ENCODE results near the gene MAPKAPK2.

Gene MAPKAPK2

DNA sequence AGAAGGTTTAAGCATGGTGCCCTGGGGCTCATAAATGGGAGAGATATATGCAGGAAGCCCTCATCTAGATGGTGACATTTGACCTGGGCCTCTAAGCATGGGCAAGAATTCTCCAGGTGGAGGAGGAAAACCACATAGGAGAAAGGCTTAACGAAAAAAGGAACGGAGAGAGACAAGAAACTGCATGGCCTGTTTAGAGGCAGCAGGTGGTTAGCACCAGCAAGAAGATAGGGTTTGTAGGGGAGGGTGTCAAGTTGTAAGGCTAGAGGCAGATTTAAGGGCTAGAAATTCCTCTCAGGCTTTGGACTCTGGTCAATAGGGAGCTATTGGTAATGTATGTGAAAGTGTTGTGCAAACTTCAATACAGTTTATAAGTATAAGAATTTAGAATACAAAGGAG is 8.2 kb upstream of the MAPKAPK2 start:
- no peaks in the 10 kb centered on the region for H3K27me3 ChIP-seq (ENCODE audit: insufficient read depth, low read depth)
- H3K79me2 ChIP-seq (ENCODE audit: insufficient read depth, low read depth): no peaks in the 10 kb centered on the region
- H2AFZ ChIP-seq (ENCODE audit: low read depth): no peak overlapping the region

DNA sequence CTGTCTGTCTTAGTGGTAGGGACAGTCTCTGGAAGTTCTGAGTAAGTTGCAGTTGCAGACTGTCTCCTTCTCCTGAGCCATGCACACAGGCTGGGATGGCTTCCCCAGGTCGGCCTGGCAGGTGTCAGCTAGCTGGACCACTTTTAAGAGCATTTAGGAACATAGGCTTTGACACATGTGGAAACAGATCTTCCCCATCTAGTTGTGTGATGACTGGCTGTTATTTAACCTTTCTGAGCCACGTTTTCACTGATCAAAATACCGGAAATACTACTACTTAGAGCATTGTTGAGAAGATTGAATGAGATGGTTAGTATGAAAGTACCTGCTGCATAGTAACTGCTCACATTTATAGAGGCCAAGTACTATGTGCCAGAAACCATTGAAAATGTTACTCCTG is 6.2 kb upstream of the MAPKAPK2 start:
- peaks cover 17% of the 10 kb centered on the region for H3K4me1 ChIP-seq (ENCODE audit: low read depth, poor library complexity, severe bottlenecking)
- no peak overlapping the region for H3K4me2 ChIP-seq

More for the DNA sequence above, 8.2 kb upstream of the MAPKAPK2 start:
- Histone ChIP-seq H3K9ac (no peak overlapping the region), H3K4me2 (no peak overlapping the region), H3K27ac (no peak overlapping the region), H3K36me3 (ENCODE audit: insufficient read depth) (no peaks in the 10 kb centered on the region), H3K4me1 (ENCODE audit: low read depth, poor library complexity, severe bottlenecking) (peaks cover 28% of the 10 kb centered on the region), H3K4me3 (IDR thresholded peaks at IDR 0.05; ENCODE audit: insufficient read depth, low read depth, low read length) (no peak overlapping the region), H4K20me1 (ENCODE audit: insufficient read depth) (no peaks in the 10 kb centered on the region)
- TF ChIP-seq, protein P1, sequence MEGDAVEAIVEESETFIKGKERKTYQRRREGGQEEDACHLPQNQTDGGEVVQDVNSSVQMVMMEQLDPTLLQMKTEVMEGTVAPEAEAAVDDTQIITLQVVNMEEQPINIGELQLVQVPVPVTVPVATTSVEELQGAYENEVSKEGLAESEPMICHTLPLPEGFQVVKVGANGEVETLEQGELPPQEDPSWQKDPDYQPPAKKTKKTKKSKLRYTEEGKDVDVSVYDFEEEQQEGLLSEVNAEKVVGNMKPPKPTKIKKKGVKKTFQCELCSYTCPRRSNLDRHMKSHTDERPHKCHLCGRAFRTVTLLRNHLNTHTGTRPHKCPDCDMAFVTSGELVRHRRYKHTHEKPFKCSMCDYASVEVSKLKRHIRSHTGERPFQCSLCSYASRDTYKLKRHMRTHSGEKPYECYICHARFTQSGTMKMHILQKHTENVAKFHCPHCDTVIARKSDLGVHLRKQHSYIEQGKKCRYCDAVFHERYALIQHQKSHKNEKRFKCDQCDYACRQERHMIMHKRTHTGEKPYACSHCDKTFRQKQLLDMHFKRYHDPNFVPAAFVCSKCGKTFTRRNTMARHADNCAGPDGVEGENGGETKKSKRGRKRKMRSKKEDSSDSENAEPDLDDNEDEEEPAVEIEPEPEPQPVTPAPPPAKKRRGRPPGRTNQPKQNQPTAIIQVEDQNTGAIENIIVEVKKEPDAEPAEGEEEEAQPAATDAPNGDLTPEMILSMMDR (conservative IDR thresholded peaks at IDR 0.05; ENCODE audit: low read depth, low read length): no peak

DNA sequence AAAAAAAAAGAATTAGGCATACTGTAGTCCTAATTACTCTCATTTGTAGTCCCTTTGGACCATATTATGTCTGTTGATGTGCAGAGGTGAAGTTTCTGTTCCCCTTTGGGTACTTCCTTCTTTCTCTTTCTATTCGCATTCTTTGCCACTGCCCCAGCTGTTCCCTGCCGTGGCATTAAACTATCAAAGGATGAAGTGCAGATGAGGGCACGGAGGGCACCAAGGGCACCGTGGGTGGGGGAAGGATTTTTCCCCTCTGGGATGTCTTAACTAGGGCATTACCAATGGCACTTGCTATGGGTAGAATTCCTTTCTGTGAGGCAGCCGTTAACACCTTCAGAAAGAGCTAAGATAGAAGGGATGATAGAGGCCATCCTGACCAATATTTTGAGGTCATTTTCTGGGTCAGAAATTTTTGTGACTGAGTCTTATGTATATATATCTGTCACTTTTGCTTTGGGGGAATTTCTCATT is 4.9 kb upstream of the MAPKAPK2 start:
- Histone ChIP-seq H3K9ac (no peak overlapping the region), H3K4me3 (IDR thresholded peaks at IDR 0.05; ENCODE audit: insufficient read depth, low read depth, low read length) (no peak overlapping the region), H4K20me1 (ENCODE audit: insufficient read depth) (no peaks in the 10 kb centered on the region), H3K4me1 (ENCODE audit: low read depth, poor library complexity, severe bottlenecking) (peaks cover 24% of the 10 kb centered on the region), H2AFZ (ENCODE audit: low read depth) (no peak overlapping the region), H3K27me3 (ENCODE audit: insufficient read depth, low read depth) (peaks cover 12% of the 10 kb centered on the region; the same call in 1 of the 2 replicates), H3K79me2 (ENCODE audit: insufficient read depth, low read depth) (no peaks in the 10 kb centered on the region), H3K4me2 (peak overlapping the region; percentile 23; the same call in 1 of the 2 replicates), H3K27ac (no peak overlapping the region), H3K36me3 (ENCODE audit: insufficient read depth) (no peaks in the 10 kb centered on the region)
- TF ChIP-seq, protein P1 (conservative IDR thresholded peaks at IDR 0.05; ENCODE audit: low read depth, low read length): no peak

More for the DNA sequence above, 6.2 kb upstream of the MAPKAPK2 start:
- TF ChIP-seq, protein P1 (conservative IDR thresholded peaks at IDR 0.05; ENCODE audit: low read depth, low read length): no peak
- H3K27ac ChIP-seq: no peak overlapping the region
- H2AFZ ChIP-seq (ENCODE audit: low read depth): no peak overlapping the region
- no peaks in the 10 kb centered on the region for H4K20me1 ChIP-seq (ENCODE audit: insufficient read depth)
- H3K79me2 ChIP-seq (ENCODE audit: insufficient read depth, low read depth): no peaks in the 10 kb centered on the region
- no peak overlapping the region for H3K4me3 ChIP-seq (IDR thresholded peaks at IDR 0.05; ENCODE audit: insufficient read depth, low read depth, low read length)
- no peak overlapping the region for H3K9ac ChIP-seq
- H3K27me3 ChIP-seq (ENCODE audit: insufficient read depth, low read depth): 0 out of 2 replicates have a peak, but pooled peaks cover 3% of the 10 kb centered on the region
- no peaks in the 10 kb centered on the region for H3K36me3 ChIP-seq (ENCODE audit: insufficient read depth)

DNA sequence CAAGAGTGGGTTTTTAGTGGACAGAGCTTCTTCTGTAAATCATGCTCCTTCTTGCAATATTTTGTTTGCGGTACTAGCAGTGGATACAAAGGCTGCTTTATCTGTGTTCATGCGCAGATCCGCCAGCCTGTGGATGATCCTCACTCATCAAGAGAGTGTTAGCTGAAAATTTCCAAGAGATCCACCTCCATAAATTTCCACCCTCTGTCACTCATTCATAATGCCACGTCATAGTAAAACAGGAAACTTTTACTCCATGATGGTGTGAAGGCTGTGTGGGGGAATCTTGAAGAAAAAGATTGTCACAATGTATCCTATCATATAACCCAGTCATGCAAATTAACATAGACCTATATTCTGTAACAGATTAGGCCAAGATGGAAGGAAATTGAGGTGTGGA is 4.4 kb upstream of the MAPKAPK2 start:
- Histone ChIP-seq H4K20me1 (ENCODE audit: insufficient read depth) (no peaks in the 10 kb centered on the region), H3K27ac (no peak overlapping the region), H2AFZ (ENCODE audit: low read depth) (no peak overlapping the region), H3K4me3 (IDR thresholded peaks at IDR 0.05; ENCODE audit: insufficient read depth, low read depth, low read length) (no peak overlapping the region), H3K4me2 (peak overlapping the region; percentile 23; the same call in 1 of the 2 replicates), H3K27me3 (ENCODE audit: insufficient read depth, low read depth) (peaks cover 12% of the 10 kb centered on the region; the same call in 1 of the 2 replicates), H3K36me3 (ENCODE audit: insufficient read depth) (no peaks in the 10 kb centered on the region), H3K79me2 (ENCODE audit: insufficient read depth, low read depth) (no peaks in the 10 kb centered on the region), H3K4me1 (ENCODE audit: low read depth, poor library complexity, severe bottlenecking) (peaks cover 24% of the 10 kb centered on the region), H3K9ac (no peak overlapping the region)
- TF ChIP-seq, protein P1 (conservative IDR thresholded peaks at IDR 0.05; ENCODE audit: low read depth, low read length): no peak

Measured in KMS-11 (cell line).